ENCODE results near the gene RPSA. TPM values are rescaled to one million over a fixed set of nuclear protein-coding genes. Genes with fewer than 3 reads are reported as not detected.
"Not testable (repeated sequence)": the region's sequence is repeated elsewhere in the genome, so short reads cannot be mapped to it uniquely, and the experiment has no call there.

Gene RPSA
- polyA plus RNA-seq, 1 experiment, result 3,266 TPM

GRCh38 chr3:39410893-39411292 is 4.4 kb downstream of the RPSA start:
- Histone ChIP-seq H3K9me3 (ENCODE audit: control insufficient read depth, insufficient read depth, low read length) (no peaks in the 10 kb centered on the region), H3K4me3 (ENCODE audit: low read depth, low read length) (no peak overlapping the region), H3K27ac (ENCODE audit: low read depth, low read length) (no peak overlapping the region), H3K27me3 (ENCODE audit: control insufficient read depth, insufficient read depth, low read length) (no peaks in the 10 kb centered on the region)
- no peak for DNase-seq (ENCODE audit: low read depth, low spot score)
- CTCF ChIA-PET, result no interaction called here
- no peak for TF ChIP-seq CTCF (IDR thresholded peaks at IDR 0.05; ENCODE audit: low read depth, low read length)
- POLR2A ChIA-PET, result no interaction called here

GRCh38 chr3:39412668-39413260 is 6.2 kb downstream of the RPSA start:
- TF ChIP-seq CTCF (IDR thresholded peaks at IDR 0.05; ENCODE audit: low read depth, low read length), result no peak
- H3K27ac ChIP-seq (ENCODE audit: low read depth, low read length), result no peak overlapping the region
- ChIA-PET CTCF (interaction anchor here (1.0 to 1.3 kb wide), 2 partner anchors 85 to 86 kb away, joined by 3 read pairs; no protein-coding TSS in a partner anchor), POLR2A (no interaction called here)
- no peaks in the 10 kb centered on the region for H3K9me3 ChIP-seq (ENCODE audit: control insufficient read depth, insufficient read depth, low read length)
- no peaks in the 10 kb centered on the region for H3K27me3 ChIP-seq (ENCODE audit: control insufficient read depth, insufficient read depth, low read length)
- H3K4me3 ChIP-seq (ENCODE audit: low read depth, low read length), result no peak overlapping the region
- no peak for DNase-seq (ENCODE audit: low read depth, low spot score)

- Histone ChIP-seq H3K27ac (ENCODE audit: low read depth, low read length) (no peak overlapping the region), H3K4me3 (ENCODE audit: low read depth, low read length) (no peak overlapping the region), H3K9me3 (ENCODE audit: control insufficient read depth, insufficient read depth, low read length) (no peaks in the 10 kb centered on the region), H3K27me3 (ENCODE audit: control insufficient read depth, insufficient read depth, low read length) (no peaks in the 10 kb centered on the region)
- TF ChIP-seq CTCF (IDR thresholded peaks at IDR 0.05; ENCODE audit: low read depth, low read length), result no peak
- ChIA-PET POLR2A (no interaction called here), CTCF (interaction anchor here (1.3 to 4.8 kb wide), 2 partner anchors 35 to 86 kb away, joined by 3 to 36 read pairs; no protein-coding TSS in a partner anchor)
- no peak for DNase-seq (ENCODE audit: low read depth, low spot score)
Observed at GRCh38 chr3:39413691-39414420, 7.3 kb downstream of the RPSA start.

GRCh38 chr3:39414421-39414907 is 7.9 kb downstream of the RPSA start:
- Histone ChIP-seq H3K27ac (ENCODE audit: low read depth, low read length) (no peak overlapping the region), H3K27me3 (ENCODE audit: control insufficient read depth, insufficient read depth, low read length) (no peaks in the 10 kb centered on the region), H3K9me3 (ENCODE audit: control insufficient read depth, insufficient read depth, low read length) (no peaks in the 10 kb centered on the region), H3K4me3 (ENCODE audit: low read depth, low read length) (no peak overlapping the region)
- ChIA-PET CTCF (interaction anchor here (0.5 to 4.8 kb wide), 4 partner anchors 8 to 85 kb away, joined by 3 to 36 read pairs (median 4); partner anchors contain the start of gene RPSA), POLR2A (no interaction called here)
- DNase-seq (ENCODE audit: low read depth, low spot score), result no peak
- TF ChIP-seq CTCF (IDR thresholded peaks at IDR 0.05; ENCODE audit: low read depth, low read length), result no peak

GRCh38 chr3:39415302-39415701 is 8.8 kb downstream of the RPSA start:
- H3K27me3 ChIP-seq (ENCODE audit: control insufficient read depth, insufficient read depth, low read length); H3K27ac ChIP-seq (ENCODE audit: low read depth, low read length); H3K9me3 ChIP-seq (ENCODE audit: control insufficient read depth, insufficient read depth, low read length); DNase-seq (ENCODE audit: low read depth, low spot score); H3K4me3 ChIP-seq (ENCODE audit: low read depth, low read length): not testable (repeated sequence)
- POLR2A ChIA-PET, result interaction anchor here (0.6 to 1.0 kb wide), 3 partner anchors 8 to 89 kb away, joined by 3 to 4 read pairs (median 3); partner anchors contain the start of gene RPSA
- CTCF ChIA-PET, result interaction anchor here (1.1 to 4.8 kb wide), 2 partner anchors 9 to 84 kb away, joined by 4 to 36 read pairs; partner anchors contain the start of gene RPSA
